Activated CD8-positive, alpha-beta T cell treated with anti-CD3 and anti-CD28 coated beads for 36 hours (primary cell): ENCODE measurements around the gene NOC3L. TPM values are rescaled to one million over a fixed set of nuclear protein-coding genes. Genes with fewer than 3 reads are reported as not detected.

Source experiments
- ATAC-seq: fragments of 200-7000 bp; cut with Tn5 transposase; one replicate; pipeline ENCODE4 v1.10.0; 2021; ENCODE audit warnings: mild to moderate bottlenecking, moderate library complexity
- CTCF ChIA-PET: fragments of 350-600 bp; sonication (Branson Sonifier 250); formaldehyde crosslinking; loops from one replicate; lab custom pipeline; 2021; ENCODE audit warnings: antibody characterized with exemption; lab: Charles Lee
- POLR2A ChIA-PET: fragments of 350-600 bp; sonication (Branson Sonifier 250); formaldehyde crosslinking; loops from one replicate; lab custom pipeline; 2021; ENCODE audit warnings: antibody characterized with exemption; lab: Charles Lee
- DNase-seq: peaks from one replicate; pipeline ENCODE4 v3.0.0-alpha.2; 2020
- H3K27ac Mint-ChIP-seq: one replicate; pipeline ENCODE4 v1.8.0; 2021; ENCODE audit warnings: mild to moderate bottlenecking, mixed read lengths
- H3K27me3 Mint-ChIP-seq: one replicate; pipeline ENCODE4 v1.8.0; 2021; ENCODE audit warnings: mixed read lengths
- H3K36me3 Mint-ChIP-seq: one replicate; pipeline ENCODE4 v1.8.0; 2021; ENCODE audit warnings: low read depth, mixed read lengths
- H3K4me1 Mint-ChIP-seq: one replicate; pipeline ENCODE4 v1.8.0; 2021; ENCODE audit warnings: low read depth, mixed read lengths
- H3K4me3 Mint-ChIP-seq: one replicate; pipeline ENCODE4 v1.8.0; 2021; ENCODE audit warnings: mild to moderate bottlenecking, moderate library complexity, mixed read lengths
- H3K9me3 Mint-ChIP-seq: one replicate; pipeline ENCODE4 v1.8.0; 2021; ENCODE audit warnings: mixed read lengths
- intact Hi-C: fragments of 100-400 bp; cut with micrococcal nuclease; formaldehyde crosslinking; loops from one replicate; pipeline ENCODE4 v1.10.0; 2022
- total RNA-seq, 2 experiments: library from RNA; stranded (reverse); gene quantifications; one replicate each; pipeline ENCODE4 v1.2.3, GENCODE V29; 2021
- TF ChIP-seq, protein P1 (sequence below): fragments of 200-600 bp; IDR thresholded peaks from one replicate; pipeline ENCODE4 v1.8.0; 2022; ENCODE audit warnings: antibody characterized with exemption, mild to moderate bottlenecking

NOC3L gene
- total RNA-seq, 2 experiments from 2014 or later = 45.5 to 46.6 TPM

GRCh38 chr10:94315024-94315451 is 47.7 kb downstream of the NOC3L start:
- TF ChIP-seq, protein P1, sequence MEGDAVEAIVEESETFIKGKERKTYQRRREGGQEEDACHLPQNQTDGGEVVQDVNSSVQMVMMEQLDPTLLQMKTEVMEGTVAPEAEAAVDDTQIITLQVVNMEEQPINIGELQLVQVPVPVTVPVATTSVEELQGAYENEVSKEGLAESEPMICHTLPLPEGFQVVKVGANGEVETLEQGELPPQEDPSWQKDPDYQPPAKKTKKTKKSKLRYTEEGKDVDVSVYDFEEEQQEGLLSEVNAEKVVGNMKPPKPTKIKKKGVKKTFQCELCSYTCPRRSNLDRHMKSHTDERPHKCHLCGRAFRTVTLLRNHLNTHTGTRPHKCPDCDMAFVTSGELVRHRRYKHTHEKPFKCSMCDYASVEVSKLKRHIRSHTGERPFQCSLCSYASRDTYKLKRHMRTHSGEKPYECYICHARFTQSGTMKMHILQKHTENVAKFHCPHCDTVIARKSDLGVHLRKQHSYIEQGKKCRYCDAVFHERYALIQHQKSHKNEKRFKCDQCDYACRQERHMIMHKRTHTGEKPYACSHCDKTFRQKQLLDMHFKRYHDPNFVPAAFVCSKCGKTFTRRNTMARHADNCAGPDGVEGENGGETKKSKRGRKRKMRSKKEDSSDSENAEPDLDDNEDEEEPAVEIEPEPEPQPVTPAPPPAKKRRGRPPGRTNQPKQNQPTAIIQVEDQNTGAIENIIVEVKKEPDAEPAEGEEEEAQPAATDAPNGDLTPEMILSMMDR = no peak
- CTCF ChIA-PET = no interaction called here

DNA sequence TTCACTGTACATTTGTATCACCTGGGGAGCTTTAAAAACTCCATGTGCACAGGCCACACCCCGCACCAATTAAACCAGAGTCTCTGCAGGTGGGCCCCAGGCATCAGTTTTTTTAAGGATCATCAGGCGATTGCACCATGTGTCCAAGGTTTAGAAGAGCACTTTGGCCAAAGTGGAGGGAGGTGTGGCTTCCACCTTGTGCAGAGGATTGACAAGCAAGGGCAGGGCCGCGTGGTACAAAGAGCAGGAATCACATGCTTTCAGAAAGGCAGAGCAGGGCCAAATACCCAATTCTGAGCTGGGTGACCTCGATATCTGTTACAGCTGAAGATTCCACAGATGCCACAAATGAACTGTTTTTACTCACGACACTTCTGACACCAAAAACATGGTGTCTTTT is 52.4 kb downstream of the NOC3L start:
- TF ChIP-seq, protein P1 = no peak
- DNase-seq (no peak), ATAC-seq (no peak)
- POLR2A ChIA-PET = no interaction called here
- intact Hi-C loops = no loop called here
- H3K9me3 Mint-ChIP-seq = no peaks in the 10 kb centered on the region
- H3K4me1 Mint-ChIP-seq = no peaks in the 10 kb centered on the region
- CTCF ChIA-PET = interaction anchor here (2.1 kb wide), 1 partner anchor 10 kb away, joined by 8 read pairs; no protein-coding TSS in a partner anchor
- peaks cover 24% of the 10 kb centered on the region for H3K27me3 Mint-ChIP-seq
- no peaks in the 10 kb centered on the region for H3K36me3 Mint-ChIP-seq
- H3K27ac Mint-ChIP-seq = no peak overlapping the region
- no peak overlapping the region for H3K4me3 Mint-ChIP-seq

More at GRCh38 chr10:94315024-94315451, 47.7 kb downstream of the NOC3L start:
- no peak for DNase-seq
- Mint-ChIP-seq H3K36me3 (no peaks in the 10 kb centered on the region), H3K27ac (no peak overlapping the region), H3K27me3 (no peaks in the 10 kb centered on the region), H3K4me3 (no peak overlapping the region), H3K4me1 (peaks cover 3% of the 10 kb centered on the region), H3K9me3 (no peaks in the 10 kb centered on the region)
- intact Hi-C loops = no loop called here
- POLR2A ChIA-PET = no interaction called here
- ATAC-seq = no peak

- peaks cover 31% of the 10 kb centered on the region for H3K27me3 Mint-ChIP-seq
- intact Hi-C loops = no loop called here
- H3K9me3 Mint-ChIP-seq = no peaks in the 10 kb centered on the region
- ChIA-PET POLR2A (no interaction called here), CTCF (interaction anchor here (1.9 kb wide), 1 partner anchor 11 kb away, joined by 10 read pairs; no protein-coding TSS in a partner anchor)
- no peak overlapping the region for H3K4me3 Mint-ChIP-seq
- no peak for DNase-seq
- TF ChIP-seq, protein P1 = no peak
- H3K27ac Mint-ChIP-seq = no peak overlapping the region
- no peaks in the 10 kb centered on the region for H3K4me1 Mint-ChIP-seq
- no peaks in the 10 kb centered on the region for H3K36me3 Mint-ChIP-seq
- ATAC-seq = no peak
Measured at GRCh38 chr10:94308866-94309265, 53.9 kb downstream of the NOC3L start.

GRCh38 chr10:94307046-94307615 is 55.6 kb downstream of the NOC3L start:
- TF ChIP-seq, protein P1 = no peak
- ChIA-PET CTCF (interaction anchor here (2.0 to 2.3 kb wide), 2 partner anchors 13 to 137 kb away, joined by 8 to 9 read pairs; no protein-coding TSS in a partner anchor), POLR2A (interaction anchor here (1.0 kb wide), 1 partner anchor 35 kb away, joined by 3 read pairs; no protein-coding TSS in a partner anchor)
- DNase-seq = no peak
- no peak for ATAC-seq
- Mint-ChIP-seq H3K4me1 (no peaks in the 10 kb centered on the region), H3K36me3 (no peaks in the 10 kb centered on the region), H3K4me3 (no peak overlapping the region), H3K9me3 (no peaks in the 10 kb centered on the region), H3K27me3 (peaks cover 39% of the 10 kb centered on the region), H3K27ac (no peak overlapping the region)
- intact Hi-C loops = no loop called here

DNA sequence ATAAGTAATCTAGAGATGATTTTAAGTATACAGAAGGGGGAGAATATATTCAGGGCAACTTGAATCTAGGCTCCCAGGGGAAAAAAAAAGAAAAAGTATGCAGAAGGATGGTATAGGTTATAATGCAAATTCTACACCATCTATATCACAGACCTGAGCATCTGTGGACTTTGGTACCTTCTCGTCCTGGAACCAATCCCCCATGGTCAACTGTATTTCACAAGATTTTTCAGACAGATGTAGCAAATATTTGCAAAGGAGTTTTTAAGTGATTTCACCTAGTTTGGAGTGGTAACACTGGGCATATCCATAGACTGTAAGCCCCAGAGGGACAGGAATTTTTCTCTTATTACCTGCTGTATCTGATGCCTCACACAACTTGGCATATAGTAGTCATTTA is 58.8 kb downstream of the NOC3L start:
- ChIA-PET CTCF (interaction anchor here (0.8 kb wide), 1 partner anchor 326 kb away, joined by 3 read pairs; no protein-coding TSS in a partner anchor), POLR2A (interaction anchor here (1.1 kb wide), 1 partner anchor 17 kb away, joined by 3 read pairs; no protein-coding TSS in a partner anchor)
- Mint-ChIP-seq H3K9me3 (no peaks in the 10 kb centered on the region), H3K4me1 (peaks cover 11% of the 10 kb centered on the region), H3K27me3 (peaks cover 46% of the 10 kb centered on the region), H3K36me3 (no peaks in the 10 kb centered on the region), H3K27ac (no peak overlapping the region), H3K4me3 (no peak overlapping the region)
- ATAC-seq (no peak), DNase-seq (no peak)
- TF ChIP-seq, protein P1 = no peak
- intact Hi-C loops = no loop called here
